GM18499 (cell line): Measurements from ENCODE around the gene VSX2.
A peak's percentile ranks its signal among the peaks of the same experiment; 100 is the strongest.

Experiments
- ATAC-seq: cut with Tn5 transposase; IDR thresholded peaks from one replicate; pipeline ENCODE4 v1.9.1; 2021; ENCODE audit warnings: moderate number of reproducible peaks; ENCODE audit not compliant: insufficient read depth, unreplicated experiment

Gene VSX2

DNA sequence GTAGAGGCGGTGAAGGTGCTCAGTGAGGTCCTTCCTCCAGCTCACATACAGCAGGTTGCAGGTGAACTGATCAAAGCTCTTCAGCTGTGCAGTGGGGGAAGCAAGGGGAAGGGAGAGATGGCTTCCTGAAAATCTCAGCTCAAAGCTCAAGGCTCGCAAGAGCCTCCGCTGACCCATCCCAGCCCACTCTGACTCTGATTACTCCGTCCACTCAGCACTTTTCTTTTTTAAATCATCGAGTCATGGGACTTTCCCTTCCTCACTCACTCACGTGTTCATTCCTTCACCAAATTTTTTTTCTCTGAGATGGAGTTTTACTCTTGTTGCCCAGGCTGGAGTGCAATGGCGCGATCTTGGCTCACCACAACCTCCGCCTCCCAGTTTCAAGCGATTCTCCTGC is 58.7 kb downstream of the VSX2 start:
- no peak for ATAC-seq

GRCh38 chr14:74299061-74299545 is 59.9 kb downstream of the VSX2 start:
- no peak for ATAC-seq

GRCh38 chr14:74301594-74302151 is 62.4 kb downstream of the VSX2 start:
- no peak for ATAC-seq

DNA sequence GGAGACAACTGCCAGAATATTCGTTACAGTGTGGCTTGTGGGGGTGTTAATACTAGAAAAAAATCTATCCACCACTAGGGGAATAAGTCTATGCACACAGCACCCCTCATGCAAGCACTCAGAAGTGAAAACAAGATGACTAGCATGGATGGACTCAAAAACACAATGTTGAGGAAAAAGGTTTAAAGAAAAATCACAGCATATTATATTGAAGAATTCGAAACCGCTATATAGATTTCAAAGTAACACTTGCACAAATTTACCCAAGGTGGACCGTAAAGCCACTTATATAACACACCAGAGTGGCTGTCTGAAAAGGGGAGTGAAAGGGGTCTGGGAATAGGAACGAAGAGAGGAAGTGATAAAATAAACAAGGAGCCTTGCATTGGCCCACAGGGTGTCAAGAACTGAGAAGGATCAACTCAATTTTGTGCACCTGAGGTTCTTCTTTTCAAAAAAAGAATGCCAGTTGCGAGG is 62.9 kb downstream of the VSX2 start:
- ATAC-seq, result no peak

GRCh38 chr14:74302634-74303569 is 63.7 kb downstream of the VSX2 start, which contains the start of gene ABCD4:
Gene ABCD4, minus strand, starts transcription at chr14:74302934. Its CDS starts 22 bp downstream, at chr14:74302912.
- peak; percentile 78 for ATAC-seq

- no peak for ATAC-seq
Observed at GRCh38 chr14:74308695-74309094, 69.4 kb downstream of the VSX2 start.

DNA sequence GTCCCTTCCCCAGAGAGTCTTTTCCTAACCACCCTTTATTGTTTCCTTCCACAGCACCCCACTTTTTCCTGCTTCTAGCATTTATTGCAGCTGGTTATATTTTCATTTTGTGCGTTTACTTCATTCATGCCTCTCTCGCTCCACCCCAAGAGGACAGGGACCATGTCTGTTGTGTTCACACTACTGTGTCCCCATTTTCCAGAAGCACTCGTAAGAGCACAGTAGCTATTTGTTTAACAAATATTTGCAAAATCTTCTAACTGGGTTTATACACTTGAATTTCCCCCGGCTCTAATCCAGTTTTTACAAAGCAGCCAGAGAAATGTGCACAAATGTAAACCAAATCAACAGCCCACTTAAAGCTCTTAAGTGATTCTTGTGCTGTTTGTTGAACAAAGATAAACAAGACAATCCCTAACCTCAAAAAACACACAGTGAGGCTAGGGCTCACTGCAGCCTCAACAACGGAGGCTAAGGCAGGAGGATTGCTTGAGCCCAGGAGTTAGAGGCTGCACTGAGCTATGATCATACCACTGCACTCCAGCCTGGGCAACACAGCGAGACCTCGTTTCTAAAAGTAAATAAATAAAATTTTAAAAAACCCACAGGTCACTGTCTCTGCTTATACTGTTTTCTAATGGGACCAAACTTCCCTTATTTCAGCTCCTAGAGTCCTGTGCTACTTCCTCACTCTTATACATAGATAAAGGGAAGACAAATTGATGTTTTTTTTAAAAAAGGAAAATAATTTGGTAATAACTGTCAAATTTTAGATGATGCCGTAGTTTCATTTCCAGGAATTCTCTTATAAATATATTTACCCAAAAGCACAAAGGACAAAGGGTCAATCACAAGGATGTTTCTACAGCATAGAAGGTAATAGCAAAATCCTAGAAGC is 70.1 kb downstream of the VSX2 start:
- no peak for ATAC-seq

DNA sequence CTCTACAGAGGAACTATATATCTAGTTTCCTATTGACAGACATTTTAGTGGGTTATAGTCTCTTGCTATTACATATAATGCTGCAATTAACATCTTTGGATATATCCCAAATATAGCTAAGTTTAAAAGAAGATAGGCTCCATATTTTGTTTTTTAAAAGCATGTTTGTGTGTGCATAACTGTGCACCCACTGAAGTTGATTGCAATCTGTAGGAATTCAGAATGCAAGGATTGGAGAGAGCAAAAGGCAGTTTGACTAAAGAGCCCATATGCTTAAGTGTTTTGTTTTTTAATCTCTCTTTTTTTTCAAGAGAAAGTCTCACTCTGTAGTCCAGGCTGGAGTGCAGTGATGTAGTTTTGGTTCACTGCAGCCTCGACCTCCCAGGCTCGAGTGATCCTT is 72.9 kb downstream of the VSX2 start:
- ATAC-seq, result no peak
